HepG2 (cell line): ENCODE results near the gene TRIM69. TPM values are rescaled to one million over a fixed set of nuclear protein-coding genes. Genes with fewer than 3 reads are reported as not detected.

Experiments
- ATAC-seq: fragments of 200-7000 bp; cut with Tn5 transposase; 3 replicates; pipeline ENCODE4 v1.9.1; 2020; ENCODE audit warnings: mild to moderate bottlenecking, moderate library complexity
- BruUV-seq: library from RNA; stranded (reverse); fragments of 400-500 nt; replicated peaks from 2 replicates; lab custom pipeline; 2021; lab: Mats Ljungman, UMichigan
- CTCF ChIA-PET: fragments of 300-600 bp; formaldehyde crosslinking; extraction: SDS; loops from one replicate; lab custom pipeline; 2021; ENCODE audit warnings: low total read pairs, inconsistent platforms, low intra/inter-chr PET ratio; lab: Yijun Ruan, JAX
- POLR2A ChIA-PET: fragments of 350-600 bp; sonication (Branson Sonifier 250); formaldehyde crosslinking; loops from one replicate; lab custom pipeline; 2020; ENCODE audit warnings: antibody characterized with exemption, inconsistent platforms; lab: Yijun Ruan, JAX
- DNase-seq: peaks from one replicate; pipeline ENCODE4 v3.0.0-alpha.2; 2015; ENCODE audit warnings: low spot score
- FAIRE-seq: peaks from 3 replicates; lab custom pipeline; 2011; peaks lifted over from hg19 to GRCh38; lab: Jason Lieb, UNC
- H2AFZ ChIP-seq: one replicate; pipeline ENCODE4 v1.6.1; 2011; ENCODE audit warnings: low read length, inconsistent platforms
- H3K27ac ChIP-seq: fragments of 300-600 bp; 3 replicates; pipeline ENCODE4 v1.8.0; 2011; ENCODE audit warnings: mixed run types, mild to moderate bottlenecking, mixed read lengths, low read length, inconsistent platforms; ENCODE audit not compliant: insufficient read depth; ENCODE audit errors: extremely low read length
- H3K27me3 ChIP-seq, 2 experiments: fragments of 200-600 bp in 1 of 2; 2 replicates in 1 of 2; 3 replicates in 1 of 2; pipeline versions ENCODE4 v1.6.0 to v1.8.0; 2011; ENCODE audit warnings: low read length in 2 of 2, mild to moderate bottlenecking in 2 of 2, moderate library complexity in 2 of 2, inconsistent platforms in 1 of 2; ENCODE audit not compliant: insufficient read depth in 2 of 2, control insufficient read depth in 1 of 2
- H3K36me3 ChIP-seq, 2 experiments: fragments of 200-600 bp in 1 of 2; replicated peaks in 1 of 2; 2 replicates in 1 of 2; 3 replicates in 1 of 2; pipeline versions ENCODE4 v1.5.1 to v1.8.0; 2011; ENCODE audit warnings: low read length in 2 of 2, inconsistent platforms in 1 of 2; ENCODE audit not compliant: insufficient read depth in 2 of 2, control insufficient read depth in 1 of 2
- H3K4me1 ChIP-seq: 2 replicates; pipeline ENCODE4 v1.5.1; 2012; ENCODE audit warnings: low read length, inconsistent platforms; ENCODE audit not compliant: insufficient read depth
- H3K4me2 ChIP-seq: 2 replicates; pipeline ENCODE4 v1.6.0; 2011; ENCODE audit warnings: low read depth, low read length, inconsistent platforms
- H3K4me3 ChIP-seq, 3 experiments: fragments of 200-600 bp in 1 of 3; sonication (generic), shearing (Covaris generic) in 1 of 3; replicated peaks in 1 of 3; 2 replicates each; pipeline ENCODE4 v1.5.1; 2011 to 2016; ENCODE audit warnings: low read length in 3 of 3, inconsistent platforms in 2 of 3, low read depth in 2 of 3, mild to moderate bottlenecking in 2 of 3, control low read depth in 1 of 3, mixed read lengths in 1 of 3; ENCODE audit not compliant: insufficient read depth in 1 of 3
- H3K79me2 ChIP-seq: one replicate; pipeline ENCODE4 v1.6.1; 2011; ENCODE audit warnings: low read length, inconsistent platforms; ENCODE audit not compliant: insufficient read depth
- H3K9ac ChIP-seq: 2 replicates; pipeline ENCODE4 v1.6.0; 2011; ENCODE audit warnings: mild to moderate bottlenecking, low read depth, low read length, inconsistent platforms; ENCODE audit not compliant: insufficient read depth
- H3K9me3 ChIP-seq: 2 replicates; pipeline ENCODE4 v1.5.1; 2012; ENCODE audit warnings: mild to moderate bottlenecking, low read length
- H4K20me1 ChIP-seq: 2 replicates; pipeline ENCODE4 v1.6.0; 2011; ENCODE audit warnings: inconsistent platforms, mild to moderate bottlenecking, low read length, moderate library complexity; ENCODE audit not compliant: insufficient read depth
- DBP ChIP-seq: sonication (generic); formaldehyde crosslinking; IDR thresholded peaks from 2 replicates; pipeline ENCODE4 v1.4.0; 2020; ENCODE audit warnings: missing genetic modification reagents; ENCODE audit errors: not compliant biosample characterization
- DMAP1 ChIP-seq: IDR thresholded peaks from 2 replicates; pipeline ENCODE4 v1.6.1; 2016
- E2F1 ChIP-seq: sonication (generic); formaldehyde crosslinking; IDR thresholded peaks from 2 replicates; pipeline ENCODE4 v1.5.0; 2020; ENCODE audit warnings: missing genetic modification reagents
- RFXAP ChIP-seq: sonication (generic); formaldehyde crosslinking; IDR thresholded peaks from 2 replicates; pipeline ENCODE4 v1.4.0; 2020; ENCODE audit warnings: missing genetic modification reagents, borderline replicate concordance
- TEAD3 ChIP-seq: optimal IDR thresholded peaks from 2 replicates; pipeline ENCODE3; 2016; ENCODE audit warnings: borderline replicate concordance
- ZNF317 ChIP-seq: sonication (generic); formaldehyde crosslinking; IDR thresholded peaks from 2 replicates; pipeline ENCODE4 v1.5.0; 2020; ENCODE audit warnings: mild to moderate bottlenecking, missing genetic modification reagents
- ZNF556 ChIP-seq: sonication (generic); formaldehyde crosslinking; IDR thresholded peaks from 2 replicates; pipeline ENCODE4 v1.4.0; 2020; ENCODE audit warnings: mild to moderate bottlenecking, missing genetic modification reagents, borderline replicate concordance
- ZNF687 ChIP-seq: sonication (generic); formaldehyde crosslinking; IDR thresholded peaks from 2 replicates; pipeline ENCODE4 v1.5.1; 2020; ENCODE audit warnings: mild to moderate bottlenecking, missing genetic modification reagents, moderate library complexity
- WGBS: methylation state at CpG from one replicate; pipeline ENCODE4 v1.1.6; 2017; ENCODE audit warnings: low lambda C conversion rate; 5-methylcytosine and 5-hydroxymethylcytosine counted together
- in situ Hi-C: cut with HindIII; loops from 2 replicates; pipeline ENCODE4 v1.10.0; 2017; ENCODE audit warnings: low pct_unique_long_range_greater_than_20kb; ENCODE audit not compliant: extremely low pct_ligation_motif_present
- intact Hi-C: fragments of 100-400 bp; cut with micrococcal nuclease; formaldehyde crosslinking; loops from one replicate; pipeline ENCODE4 v1.10.0; 2022; ENCODE audit not compliant: unreplicated experiment
- polyA plus RNA-seq, 8 experiments: library from polyadenylated mRNA; depleted of rRNA in 3 of 8; stranded (reverse) in 7 of 8; unstranded in 1 of 8; fragments of >200 nt; fragmentation: Illumina TruSeq in 4 of 8; extraction: Trizol in 4 of 8; gene quantifications; 2 replicates each; pipeline versions ENCODE4 v1.2.1 to v1.2.3, GENCODE V29; 2011 to 2016; ENCODE audit warnings: low read depth in 4 of 8, missing spikeins in 1 of 8, mixed read lengths in 1 of 8; ENCODE audit not compliant: insufficient read depth in 1 of 8
- total RNA-seq, 5 experiments: library from RNA; depleted of rRNA; stranded (reverse); fragments of >200 nt; fragmentation: Illumina TruSeq; extraction: Trizol; gene quantifications; 2 replicates each; pipeline ENCODE4 v1.2.3, GENCODE V29; 2016; ENCODE audit warnings: low read depth in 1 of 5

Gene TRIM69
- total and polyA plus RNA-seq, 2 of the 13 experiments (the other 11 are each of a cell fraction or from before 2014, with no cell fraction given) = 2.6 to 3.2 TPM

- TF ChIP-seq DBP (CRISPR knock-in tag) (no peak), ZNF687 (CRISPR knock-in tag) (no peak)
Measured at GRCh38 chr15:44706401-44706800, 29.9 kb upstream of the TRIM69 start (continued).

- FAIRE-seq = no peak
- no peak for DNase-seq
Measured at GRCh38 chr15:44706946-44707636, 29.2 kb upstream of the TRIM69 start.

More at GRCh38 chr15:44706946-44707636, 29.2 kb upstream of the TRIM69 start:
- POLR2A ChIA-PET = interaction anchor here (0.7 to 1.3 kb wide), 2 partner anchors 12 to 44 kb away, joined by 3 to 7 read pairs; partner anchors contain the start of gene SPG11
- Histone ChIP-seq H3K27ac (no peak overlapping the region), H4K20me1 (no peaks in the 10 kb centered on the region), H3K27me3 (no peaks in the 10 kb centered on the region; a peak in 1 of 5 replicates), H3K9ac (no peak overlapping the region), H3K4me1 (peaks cover 19% of the 10 kb centered on the region), H3K9me3 (no peaks in the 10 kb centered on the region), H3K36me3 (no peaks in the 10 kb centered on the region), H3K4me2 (no peak overlapping the region)
- in situ Hi-C loops (no loop called here), intact Hi-C loops (no loop called here)
- WGBS = 17% methylated on average over 1 of the region's 2 CpGs
- CTCF ChIA-PET = no interaction called here
- BruUV-seq = no TSS peak
- TF ChIP-seq RFXAP (CRISPR knock-in tag) (no peak), TEAD3 (CRISPR knock-in tag) (peak; percentile 31), DMAP1 (CRISPR knock-in tag) (no peak), ZNF317 (CRISPR knock-in tag) (no peak), E2F1 (CRISPR knock-in tag) (no peak), ZNF556 (CRISPR knock-in tag) (no peak)
- TF ChIP-seq, all 625 proteins: peak for 1
- Histone ChIP-seq H2AFZ (no peak overlapping the region), H3K4me3 (no peak overlapping the region), H3K79me2 (peaks cover 8% of the 10 kb centered on the region)
- no peak for ATAC-seq
